Inferior parietal cortex (tissue), 1 donor: ENCODE measurements around the gene CASP7.
"Not testable (repeated sequence)": the region's sequence is repeated elsewhere in the genome, so short reads cannot be mapped to it uniquely, and the experiment has no call there.

Experiments
- DNase-seq: peaks from one replicate; pipeline ENCODE4 v3.0.0-alpha.2; 2016; ENCODE audit errors: extremely low spot score

CASP7 gene

GRCh38 chr10:113754125-113754524, 74.4 kb downstream of the CASP7 start:
- no peak for DNase-seq

DNA sequence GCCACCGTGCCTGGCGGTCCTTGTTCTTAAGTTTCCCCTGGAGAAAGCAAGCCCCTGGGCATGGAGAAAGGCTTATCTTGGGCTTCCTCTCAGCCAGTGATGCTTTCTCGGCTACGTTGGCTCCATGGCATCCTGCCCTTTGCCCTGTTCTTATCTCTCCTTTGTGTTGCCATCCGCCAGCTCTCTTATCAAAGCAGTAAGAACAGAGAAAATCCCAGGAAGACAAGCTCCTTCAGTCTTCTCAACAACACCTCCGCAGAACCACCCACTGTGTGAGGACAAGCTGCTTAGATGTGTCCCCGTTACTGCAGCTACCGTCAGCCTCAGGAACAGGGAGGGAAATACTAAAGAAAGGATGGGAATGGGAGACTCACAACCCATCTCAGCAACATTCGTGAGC, 75.1 kb downstream of the CASP7 start:
- peak; percentile 41 for DNase-seq

DNA sequence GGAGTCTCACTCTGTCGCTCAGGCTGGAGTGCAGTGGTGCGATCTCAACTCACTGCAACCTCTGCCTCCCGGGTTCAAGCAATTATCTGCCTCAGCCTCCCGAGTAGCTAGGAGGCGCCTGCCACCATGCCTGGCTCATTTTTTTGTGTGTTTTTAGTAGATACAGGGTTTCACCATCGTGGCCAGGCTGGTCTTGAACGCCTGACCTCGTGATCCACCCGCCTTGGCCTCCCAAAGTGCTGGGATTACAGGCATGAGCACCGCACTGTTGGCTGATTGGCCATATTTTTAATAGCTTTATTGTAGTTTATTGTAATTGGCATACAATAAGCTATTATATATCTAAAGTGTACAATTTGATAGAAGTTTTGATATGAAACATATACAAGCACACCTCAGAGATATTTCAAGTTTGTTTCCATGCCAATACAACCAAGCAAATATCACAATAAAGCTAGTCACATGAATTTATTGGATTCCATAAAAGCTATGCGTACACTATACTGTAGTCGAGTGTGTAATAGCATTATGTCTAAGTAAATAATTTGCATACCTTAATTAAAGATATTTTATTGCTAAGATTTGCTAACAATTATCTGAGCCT, 77.3 kb downstream of the CASP7 start:
- no peak for DNase-seq

DNA sequence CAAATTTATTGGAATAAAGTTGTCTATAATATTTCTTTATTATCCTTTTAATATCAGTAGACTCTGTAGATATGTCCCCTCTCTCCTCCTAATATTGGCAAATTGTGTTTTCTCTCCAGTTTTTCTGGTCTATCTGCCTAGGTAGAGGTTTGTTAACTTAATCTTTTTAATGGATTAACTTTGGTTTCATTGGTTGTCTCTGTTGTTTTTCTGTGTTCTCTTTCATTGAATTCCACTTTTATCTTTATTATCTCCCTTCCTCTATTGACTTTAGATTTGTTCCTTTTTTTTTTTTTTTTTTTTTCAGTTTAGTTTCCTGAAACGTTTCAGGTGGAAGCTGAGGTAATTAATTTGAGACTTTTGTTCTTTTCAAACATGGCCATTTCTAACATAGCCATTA, 82.4 kb downstream of the CASP7 start:
- no peak for DNase-seq

GRCh38 chr10:113764582-113764981, 84.9 kb downstream of the CASP7 start:
- no peak for DNase-seq

DNA sequence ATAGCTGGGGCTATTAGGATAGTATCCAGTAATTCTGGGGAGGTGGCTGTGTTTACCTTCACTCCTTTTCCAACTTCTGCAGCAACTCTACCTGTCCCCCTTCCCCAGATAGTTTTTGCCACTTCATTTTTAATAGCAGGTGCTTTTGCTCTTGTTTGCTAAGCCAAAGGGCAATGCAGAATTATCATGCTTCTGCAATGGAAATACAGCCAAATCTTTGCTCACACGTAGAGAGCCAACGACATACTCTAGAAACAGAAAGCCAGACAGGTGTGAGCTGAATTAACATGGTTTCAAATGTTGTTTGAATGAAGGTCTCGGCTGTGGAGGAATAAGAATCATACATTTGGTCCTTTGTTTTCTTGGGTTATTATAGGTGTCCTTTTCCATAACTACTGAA, 86.2 kb downstream of the CASP7 start:
- no peak for DNase-seq

- DNase-seq = no peak
Observed at GRCh38 chr10:113767222-113767621, 87.5 kb downstream of the CASP7 start.

DNA sequence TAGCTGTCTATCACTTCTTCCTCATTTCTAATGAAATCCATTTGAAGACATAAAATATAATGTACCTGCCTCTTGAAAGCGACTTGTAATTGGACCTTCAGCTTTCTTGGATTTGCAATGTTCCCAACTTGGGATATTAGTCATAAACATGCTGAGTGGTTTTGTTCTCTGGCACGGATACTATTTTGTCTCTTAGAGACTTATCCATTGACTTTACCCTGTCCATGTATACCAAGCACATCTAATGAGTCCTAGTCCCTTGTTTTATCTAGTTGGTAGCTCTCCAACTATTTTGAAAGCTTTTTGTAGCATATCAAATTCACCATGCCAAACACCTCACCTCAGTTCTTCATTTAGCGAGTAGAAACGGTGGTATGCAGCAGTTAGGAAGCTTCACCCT, 90.6 kb downstream of the CASP7 start:
- no peak for DNase-seq

DNA sequence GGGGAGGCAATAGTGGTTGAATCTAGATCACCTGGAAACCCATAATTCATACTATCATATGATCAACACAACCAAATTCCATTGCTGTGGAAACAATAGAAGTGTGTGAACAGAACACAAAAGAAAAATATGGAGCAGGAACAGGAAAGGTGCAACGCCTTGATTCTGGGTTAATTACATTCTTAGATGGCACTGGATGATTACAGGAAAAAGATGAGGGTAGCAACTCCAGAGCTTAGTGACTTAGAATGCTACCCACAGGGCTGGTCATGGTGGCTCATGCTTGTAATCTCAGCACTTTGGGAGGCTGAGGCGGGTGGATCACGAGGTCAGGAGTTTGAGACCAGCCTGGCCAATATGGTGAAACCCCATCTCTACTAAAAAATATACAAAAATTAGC, 91.4 kb downstream of the CASP7 start:
- DNase-seq = not testable (repeated sequence)

GRCh38 chr10:113775686-113776294, 96.1 kb downstream of the CASP7 start:
- no peak for DNase-seq

- no peak for DNase-seq
Observed at GRCh38 chr10:113776553-113776952, 96.8 kb downstream of the CASP7 start.
